B cell (primary cell): Measurements from ENCODE around the gene KCNH1. TPM values are rescaled to one million over a fixed set of nuclear protein-coding genes. Genes with fewer than 3 reads are reported as not detected.

Experiments
- ATAC-seq: fragments of 200-7000 bp; cut with Tn5 transposase; one replicate; pipeline ENCODE4 v1.10.0; 2021; ENCODE audit warnings: low read depth, mild to moderate bottlenecking, moderate number of reproducible peaks, moderate library complexity
- CTCF ChIA-PET: fragments of 350-600 bp; sonication (Branson Sonifier 250); formaldehyde crosslinking; loops from one replicate; lab custom pipeline; 2021; ENCODE audit warnings: antibody characterized with exemption, inconsistent platforms; lab: Charles Lee
- POLR2A ChIA-PET: fragments of 350-600 bp; sonication (Branson Sonifier 250); formaldehyde crosslinking; loops from one replicate; lab custom pipeline; 2021; ENCODE audit warnings: antibody characterized with exemption; lab: Charles Lee
- DNase-seq: peaks from one replicate; pipeline ENCODE4 v3.0.0; 2013
- H2AFZ ChIP-seq: 2 replicates; pipeline ENCODE4 v1.6.1; 2012; ENCODE audit warnings: mild to moderate bottlenecking, low read depth, low read length; ENCODE audit not compliant: insufficient read depth, poor library complexity, severe bottlenecking
- H3K27ac ChIP-seq, 2 donors: 1 replicate in 1 of 2; 2 replicates in 1 of 2; pipeline ENCODE4 v1.5.1; 2012 to 2013; ENCODE audit warnings: low read length in 2 of 2, mild to moderate bottlenecking in 2 of 2, moderate library complexity in 1 of 2
- H3K27me3 ChIP-seq, 4 experiments: fragments of 200-600 bp in 1 of 4; sonication (generic) in 1 of 4; replicated peaks in 1 of 4; 1 replicate in 2 of 4; 2 replicates in 2 of 4; pipeline versions ENCODE4 v1.6.1 to v1.7.0; 2013 to 2016; ENCODE audit warnings: low read length in 3 of 4, mild to moderate bottlenecking in 2 of 4, mixed read lengths in 1 of 4, moderate library complexity in 1 of 4; ENCODE audit not compliant: insufficient read depth in 4 of 4, control insufficient read depth in 3 of 4; ENCODE audit errors: control extremely low read depth in 1 of 4
- H3K36me3 ChIP-seq, 2 experiments: replicated peaks in 1 of 2; 1 replicate in 1 of 2; 2 replicates in 1 of 2; pipeline versions ENCODE4 v1.6.1 to v1.7.1; 2013; ENCODE audit warnings: low read length in 1 of 2; ENCODE audit not compliant: insufficient read depth in 2 of 2, control insufficient read depth in 1 of 2; ENCODE audit errors: control extremely low read depth in 1 of 2, extremely low read depth in 1 of 2
- H3K4me1 ChIP-seq, 2 donors: fragments of 200-600 bp in 1 of 2; sonication (generic) in 1 of 2; 1 replicate in 1 of 2; 2 replicates in 1 of 2; pipeline versions ENCODE4 v1.5.1 to v1.6.1; 2013 to 2017; ENCODE audit warnings: low read length in 2 of 2; ENCODE audit not compliant: control insufficient read depth in 2 of 2, insufficient read depth in 2 of 2
- H3K4me2 ChIP-seq: replicated peaks from 2 replicates; pipeline ENCODE3; 2012; ENCODE audit warnings: mild to moderate bottlenecking, low read depth, low read length; ENCODE audit not compliant: poor library complexity, severe bottlenecking
- H3K4me3 ChIP-seq, 5 experiments: fragments of 200-600 bp in 1 of 5; sonication (generic) in 1 of 5; 1 replicate in 3 of 5; 2 replicates in 2 of 5; pipeline versions ENCODE4 v1.5.1 to v1.7.0; 2011 to 2016; ENCODE audit warnings: low read length in 4 of 5, mild to moderate bottlenecking in 4 of 5, low read depth in 2 of 5, control low read depth in 1 of 5, moderate library complexity in 1 of 5; ENCODE audit not compliant: insufficient read depth in 1 of 5; ENCODE audit errors: control extremely low read depth in 1 of 5, extremely low read depth in 1 of 5
- H3K79me2 ChIP-seq: fragments of 200-600 bp; sonication (generic); one replicate; pipeline ENCODE4 v1.6.0; 2016; ENCODE audit warnings: low read length; ENCODE audit not compliant: control insufficient read depth, insufficient read depth
- H3K9ac ChIP-seq: fragments of 200-600 bp; sonication (generic); 2 replicates; pipeline ENCODE4 v1.6.1; 2017; ENCODE audit warnings: mild to moderate bottlenecking, low read length, moderate library complexity
- H3K9me3 ChIP-seq, 3 donors: one replicate each; pipeline versions ENCODE4 v1.6.1 to v1.7.1; 2013; ENCODE audit warnings: low read length in 2 of 3; ENCODE audit not compliant: control insufficient read depth in 2 of 3, insufficient read depth in 1 of 3; ENCODE audit errors: control extremely low read depth in 1 of 3
- H4K20me1 ChIP-seq: 2 replicates; pipeline ENCODE4 v1.6.0; 2012; ENCODE audit warnings: mild to moderate bottlenecking, low read length; ENCODE audit not compliant: insufficient read depth, control insufficient read depth, poor library complexity, severe bottlenecking
- H3K27ac Mint-ChIP-seq: one replicate; pipeline ENCODE4 v1.8.0; 2021; ENCODE audit warnings: mixed read lengths
- H3K27me3 Mint-ChIP-seq: one replicate; pipeline ENCODE4 v1.8.0; 2021; ENCODE audit warnings: mixed read lengths
- H3K4me1 Mint-ChIP-seq: one replicate; pipeline ENCODE4 v1.8.0; 2021; ENCODE audit warnings: mixed read lengths
- H3K4me3 Mint-ChIP-seq: one replicate; pipeline ENCODE4 v1.8.0; 2021; ENCODE audit warnings: mixed read lengths
- H3K9me3 Mint-ChIP-seq: one replicate; pipeline ENCODE4 v1.8.0; 2022; ENCODE audit warnings: mixed read lengths; ENCODE audit not compliant: insufficient read depth
- EZH2 ChIP-seq: IDR thresholded peaks from 2 replicates; pipeline ENCODE4 v1.6.1; 2012; ENCODE audit warnings: borderline replicate concordance, low read depth, mild to moderate bottlenecking, moderate library complexity, low read length; ENCODE audit not compliant: insufficient read depth, poor library complexity, severe bottlenecking
- WGBS: methylation state at CpG from one replicate; pipeline ENCODE4 v1.1.5; 2013; ENCODE audit warnings: missing lambda C conversion rate; ENCODE audit not compliant: insufficient coverage; 5-methylcytosine and 5-hydroxymethylcytosine counted together
- intact Hi-C: fragments of 100-400 bp; cut with micrococcal nuclease; formaldehyde crosslinking; loops from one replicate; pipeline ENCODE4 v1.10.0; 2022
- polyA plus RNA-seq: library from polyadenylated mRNA; depleted of rRNA; stranded (reverse); fragments of >200 nt; gene quantifications from 2 replicates; pipeline ENCODE4 v1.2.3, GENCODE V29; 2012
- total RNA-seq, 2 donors: library from RNA; stranded (reverse); fragments of 120-200 nt in 1 of 2; gene quantifications; 1 replicate in 1 of 2; 2 replicates in 1 of 2; pipeline versions ENCODE4 v1.2.3 to v1.2.4, GENCODE V29; 2013 to 2022
- TF ChIP-seq, protein P1 (sequence below): fragments of 200-600 bp; IDR thresholded peaks from one replicate; pipeline ENCODE4 v1.8.0; 2022; ENCODE audit warnings: antibody characterized with exemption, mild to moderate bottlenecking

KCNH1 gene
- total and polyA plus RNA-seq, 2 donors (not counting 1 experiment from before 2014, with no cell fraction given), result not detected

DNA sequence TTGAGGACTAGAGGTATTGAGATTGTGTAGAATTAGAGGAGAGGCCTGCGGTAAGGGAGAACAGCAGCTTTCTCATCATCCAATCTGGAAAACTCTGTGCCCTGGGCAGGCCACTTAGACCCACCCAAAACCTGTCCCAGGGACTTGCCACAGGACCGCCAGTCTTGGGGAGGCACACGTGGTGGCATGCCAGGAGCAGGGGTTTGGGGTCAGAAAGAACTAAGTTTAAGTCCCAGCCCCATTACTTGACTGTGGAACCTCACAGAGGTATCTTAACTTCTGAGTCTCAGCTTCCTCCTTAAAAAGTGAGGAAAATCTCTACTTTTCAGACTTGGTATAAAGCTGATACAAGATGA is 448.7 kb downstream of the KCNH1 start:
- Histone ChIP-seq H3K4me3 (no peak overlapping the region), H3K79me2 (no peaks in the 10 kb centered on the region), H3K27ac (no peak overlapping the region), H3K27me3 (no peaks in the 10 kb centered on the region), H3K4me1 (no peaks in the 10 kb centered on the region), H4K20me1 (no peaks in the 10 kb centered on the region), H2AFZ (no peak overlapping the region), H3K9ac (no peak overlapping the region), H3K9me3 (no peaks in the 10 kb centered on the region), H3K36me3 (no peaks in the 10 kb centered on the region), H3K4me2 (no peak overlapping the region)
- 84% methylated on average over 2 of the region's 3 CpGs for WGBS
- Mint-ChIP-seq H3K4me3 (no peak overlapping the region), H3K27me3 (no peaks in the 10 kb centered on the region), H3K4me1 (peaks cover 9% of the 10 kb centered on the region), H3K27ac (no peak overlapping the region), H3K9me3 (no peaks in the 10 kb centered on the region)
- ATAC-seq (no peak), DNase-seq (no peak)
- POLR2A ChIA-PET, result no interaction called here
- CTCF ChIA-PET, result no interaction called here
- TF ChIP-seq, protein P1, sequence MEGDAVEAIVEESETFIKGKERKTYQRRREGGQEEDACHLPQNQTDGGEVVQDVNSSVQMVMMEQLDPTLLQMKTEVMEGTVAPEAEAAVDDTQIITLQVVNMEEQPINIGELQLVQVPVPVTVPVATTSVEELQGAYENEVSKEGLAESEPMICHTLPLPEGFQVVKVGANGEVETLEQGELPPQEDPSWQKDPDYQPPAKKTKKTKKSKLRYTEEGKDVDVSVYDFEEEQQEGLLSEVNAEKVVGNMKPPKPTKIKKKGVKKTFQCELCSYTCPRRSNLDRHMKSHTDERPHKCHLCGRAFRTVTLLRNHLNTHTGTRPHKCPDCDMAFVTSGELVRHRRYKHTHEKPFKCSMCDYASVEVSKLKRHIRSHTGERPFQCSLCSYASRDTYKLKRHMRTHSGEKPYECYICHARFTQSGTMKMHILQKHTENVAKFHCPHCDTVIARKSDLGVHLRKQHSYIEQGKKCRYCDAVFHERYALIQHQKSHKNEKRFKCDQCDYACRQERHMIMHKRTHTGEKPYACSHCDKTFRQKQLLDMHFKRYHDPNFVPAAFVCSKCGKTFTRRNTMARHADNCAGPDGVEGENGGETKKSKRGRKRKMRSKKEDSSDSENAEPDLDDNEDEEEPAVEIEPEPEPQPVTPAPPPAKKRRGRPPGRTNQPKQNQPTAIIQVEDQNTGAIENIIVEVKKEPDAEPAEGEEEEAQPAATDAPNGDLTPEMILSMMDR, result no peak
- no peak for TF ChIP-seq EZH2
- intact Hi-C loops, result no loop called here

DNA sequence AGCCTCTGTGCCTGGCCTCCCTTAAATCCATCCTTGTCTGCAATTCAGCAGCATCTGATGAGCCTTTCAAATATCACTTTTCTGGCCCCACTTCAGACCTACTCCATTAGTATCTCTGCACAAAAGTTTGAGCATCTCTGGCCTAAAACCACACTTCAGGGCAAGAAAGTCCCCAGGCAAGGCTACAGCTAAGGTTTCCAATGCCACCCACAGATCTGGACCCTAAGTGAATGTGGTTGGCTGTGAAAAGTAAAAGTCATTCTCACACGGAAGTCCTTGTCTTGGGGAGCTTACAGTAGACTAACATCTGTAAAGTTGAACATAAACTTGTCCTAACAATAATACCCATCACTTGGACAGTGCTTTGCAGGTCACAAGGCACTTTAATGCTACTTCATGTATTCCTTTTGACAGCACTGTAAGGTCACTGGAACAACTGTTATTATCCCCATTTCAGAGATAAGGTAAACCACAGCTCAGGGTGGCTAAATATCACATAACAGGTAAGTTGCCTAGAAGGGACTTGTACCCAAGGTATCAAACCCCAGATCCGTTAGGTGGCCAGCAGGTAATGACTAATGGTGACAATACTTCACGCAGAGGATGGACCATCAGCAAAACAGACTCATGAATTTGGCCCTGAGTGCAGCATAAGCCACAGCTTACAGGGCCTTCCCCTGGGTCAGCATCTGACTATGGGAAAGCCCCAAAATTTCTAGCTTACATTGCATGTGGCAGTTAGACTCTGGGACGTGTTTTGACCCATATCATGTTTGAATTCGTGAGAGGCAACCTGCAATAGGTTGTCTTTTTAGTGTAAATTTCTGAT is 449.3 kb downstream of the KCNH1 start:
- H2AFZ ChIP-seq, result no peak overlapping the region
- intact Hi-C loops, result no loop called here
- ChIA-PET POLR2A (no interaction called here), CTCF (no interaction called here)
- H3K4me3 ChIP-seq, result no peak overlapping the region
- Mint-ChIP-seq H3K9me3 (no peaks in the 10 kb centered on the region), H3K27ac (no peak overlapping the region), H3K4me1 (peaks cover 9% of the 10 kb centered on the region), H3K4me3 (no peak overlapping the region), H3K27me3 (no peaks in the 10 kb centered on the region)
- TF ChIP-seq, protein P1, result no peak
- TF ChIP-seq EZH2, result no peak
- no peak for ATAC-seq
- H3K9ac ChIP-seq, result no peak overlapping the region
- no peak for DNase-seq
- no peaks in the 10 kb centered on the region for H4K20me1 ChIP-seq
- H3K27me3 ChIP-seq, result no peaks in the 10 kb centered on the region
- no peaks in the 10 kb centered on the region for H3K79me2 ChIP-seq
- WGBS, result 53% methylated on average over 3 of the region's 5 CpGs
- H3K4me2 ChIP-seq, result no peak overlapping the region
- no peak overlapping the region for H3K27ac ChIP-seq
- no peaks in the 10 kb centered on the region for H3K9me3 ChIP-seq
- no peaks in the 10 kb centered on the region for H3K36me3 ChIP-seq
- no peaks in the 10 kb centered on the region for H3K4me1 ChIP-seq
